Prostate gland (tissue), 2 donors: ENCODE measurements around the gene CASP8AP2.

Experiments
- POLR2A ChIP-seq: fragments of 450-650 bp; IDR thresholded peaks from one replicate; pipeline ENCODE4 v1.6.1; 2016; ENCODE audit warnings: antibody characterized with exemption, mild to moderate bottlenecking
- POLR2AphosphoS5 ChIP-seq: sonication (generic); formaldehyde crosslinking; IDR thresholded peaks from one replicate; pipeline ENCODE4 v1.6.1; 2017; ENCODE audit warnings: antibody characterized with exemption
- TF ChIP-seq, protein P1 (sequence below), 4 experiments: fragments of 200-600 bp in 2 of 4; fragments of 450-650 bp in 2 of 4; sonication (generic) in 2 of 4; IDR thresholded peaks; 1 replicate in 3 of 4; 2 replicates in 1 of 4; pipeline ENCODE4 v1.5.1; 2016 to 2019; ENCODE audit warnings: antibody characterized with exemption in 4 of 4, mild to moderate bottlenecking in 2 of 4, moderate library complexity in 2 of 4

DNA sequence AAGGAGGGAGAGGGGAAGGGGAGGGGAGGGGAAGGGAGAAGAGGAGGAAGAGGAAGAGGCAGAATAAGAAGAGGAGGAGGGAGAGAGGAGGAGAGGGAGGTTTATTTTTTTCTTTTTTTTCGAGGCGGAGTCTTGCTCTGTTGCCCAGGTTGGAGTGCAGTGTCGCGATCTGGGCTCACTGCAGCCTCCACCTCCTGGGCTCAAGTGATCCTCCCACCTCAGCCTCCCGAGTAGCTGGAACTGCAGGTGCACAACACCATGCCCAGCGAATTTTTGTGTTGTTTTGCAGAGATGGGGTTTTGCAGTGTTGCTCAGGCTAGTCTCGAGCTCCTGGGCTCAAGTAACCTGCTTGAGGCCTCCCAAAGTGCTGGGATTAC is 58.4 kb downstream of the CASP8AP2 start:
- TF ChIP-seq, protein P1, sequence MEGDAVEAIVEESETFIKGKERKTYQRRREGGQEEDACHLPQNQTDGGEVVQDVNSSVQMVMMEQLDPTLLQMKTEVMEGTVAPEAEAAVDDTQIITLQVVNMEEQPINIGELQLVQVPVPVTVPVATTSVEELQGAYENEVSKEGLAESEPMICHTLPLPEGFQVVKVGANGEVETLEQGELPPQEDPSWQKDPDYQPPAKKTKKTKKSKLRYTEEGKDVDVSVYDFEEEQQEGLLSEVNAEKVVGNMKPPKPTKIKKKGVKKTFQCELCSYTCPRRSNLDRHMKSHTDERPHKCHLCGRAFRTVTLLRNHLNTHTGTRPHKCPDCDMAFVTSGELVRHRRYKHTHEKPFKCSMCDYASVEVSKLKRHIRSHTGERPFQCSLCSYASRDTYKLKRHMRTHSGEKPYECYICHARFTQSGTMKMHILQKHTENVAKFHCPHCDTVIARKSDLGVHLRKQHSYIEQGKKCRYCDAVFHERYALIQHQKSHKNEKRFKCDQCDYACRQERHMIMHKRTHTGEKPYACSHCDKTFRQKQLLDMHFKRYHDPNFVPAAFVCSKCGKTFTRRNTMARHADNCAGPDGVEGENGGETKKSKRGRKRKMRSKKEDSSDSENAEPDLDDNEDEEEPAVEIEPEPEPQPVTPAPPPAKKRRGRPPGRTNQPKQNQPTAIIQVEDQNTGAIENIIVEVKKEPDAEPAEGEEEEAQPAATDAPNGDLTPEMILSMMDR (IDR thresholded peaks at IDR 0.05) = no peak
- TF ChIP-seq POLR2AphosphoS5 (no peak), POLR2A (no peak)
